ENCODE results near the gene PPFIA2. TPM values are rescaled to one million over a fixed set of nuclear protein-coding genes. Genes with fewer than 3 reads are reported as not detected.

PPFIA2 gene
- polyA plus RNA-seq, 1 donor (not counting 4 experiments of a cell fraction or from before 2014, with no cell fraction given): not detected

- no peak overlapping the region for H3K27ac ChIP-seq (ENCODE audit: control insufficient read depth, insufficient read depth, low read length)
- H3K4me3 ChIP-seq (ENCODE audit: control insufficient read depth in 2 of 3, extremely low read depth in 1 of 3, insufficient read depth in 2 of 3, low read depth in 1 of 3, low read length in 3 of 3): no peak overlapping the region
- no peaks in the 10 kb centered on the region for H3K79me2 ChIP-seq (ENCODE audit: control insufficient read depth, insufficient read depth, low read length)
- FAIRE-seq (no peak), DNase-seq (ENCODE audit: low read depth, low spot score) (no peak)
- no peaks in the 10 kb centered on the region for H3K27me3 ChIP-seq (ENCODE audit: control insufficient read depth, extremely low read depth, insufficient read depth, low read length)
- no peaks in the 10 kb centered on the region for H3K9me1 ChIP-seq (ENCODE audit: control insufficient read depth, extremely low read depth, insufficient read depth, low read length)
- no peaks in the 10 kb centered on the region for H3K36me3 ChIP-seq (ENCODE audit: control insufficient read depth in 2 of 2, extremely low read depth in 1 of 2, insufficient read depth in 2 of 2, low read length in 2 of 2)
- H4K20me1 ChIP-seq (ENCODE audit: control insufficient read depth, extremely low read depth, insufficient read depth, low read length): no peaks in the 10 kb centered on the region
- no peaks in the 10 kb centered on the region for H3K9me3 ChIP-seq (ENCODE audit: control insufficient read depth, low read depth, low read length)
- TF ChIP-seq CTCF (optimal IDR thresholded peaks at IDR 0.05 in 1 of 3, IDR thresholded peaks at IDR 0.05 in 1 of 3, conservative IDR thresholded peaks at IDR 0.05 in 1 of 3; ENCODE audit: extremely low read depth in 1 of 3, insufficient read depth in 2 of 3, low read length in 3 of 3): no peak
- TF ChIP-seq EZH2 (IDR thresholded peaks at IDR 0.05; ENCODE audit: low read length): no peak
- no peaks in the 10 kb centered on the region for H3K4me1 ChIP-seq (ENCODE audit: control insufficient read depth, extremely low read depth, insufficient read depth, low read length)
- dilution Hi-C loops (cut with MboI; ENCODE audit: extremely low pct_ligation_motif_present, low sequenced_read_pairs): no loop called here
- no peak overlapping the region for H3K4me2 ChIP-seq (ENCODE audit: control insufficient read depth, extremely low read depth, insufficient read depth, low read depth, low read length)
- no peak overlapping the region for H3K9ac ChIP-seq (ENCODE audit: control insufficient read depth, extremely low read depth, insufficient read depth, low read length)
- no peak overlapping the region for H2AFZ ChIP-seq (ENCODE audit: control insufficient read depth, low read length)
Observed at GRCh38 chr12:81261508-81262207, 497.5 kb downstream of the PPFIA2 start.

GRCh38 chr12:81259360-81259759 lies 499.8 kb downstream of the PPFIA2 start:
- Histone ChIP-seq H3K27me3 (ENCODE audit: control insufficient read depth, extremely low read depth, insufficient read depth, low read length) (no peaks in the 10 kb centered on the region), H3K9me3 (ENCODE audit: control insufficient read depth, low read depth, low read length) (no peaks in the 10 kb centered on the region), H3K4me2 (ENCODE audit: control insufficient read depth, extremely low read depth, insufficient read depth, low read depth, low read length) (no peak overlapping the region), H3K79me2 (ENCODE audit: control insufficient read depth, insufficient read depth, low read length) (no peaks in the 10 kb centered on the region), H3K4me3 (ENCODE audit: control insufficient read depth in 2 of 3, extremely low read depth in 1 of 3, insufficient read depth in 2 of 3, low read depth in 1 of 3, low read length in 3 of 3) (no peak overlapping the region), H4K20me1 (ENCODE audit: control insufficient read depth, extremely low read depth, insufficient read depth, low read length) (no peaks in the 10 kb centered on the region), H3K36me3 (ENCODE audit: control insufficient read depth in 2 of 2, extremely low read depth in 1 of 2, insufficient read depth in 2 of 2, low read length in 2 of 2) (no peaks in the 10 kb centered on the region), H2AFZ (ENCODE audit: control insufficient read depth, low read length) (no peak overlapping the region), H3K4me1 (ENCODE audit: control insufficient read depth, extremely low read depth, insufficient read depth, low read length) (no peaks in the 10 kb centered on the region), H3K27ac (ENCODE audit: control insufficient read depth, insufficient read depth, low read length) (no peak overlapping the region), H3K9ac (ENCODE audit: control insufficient read depth, extremely low read depth, insufficient read depth, low read length) (no peak overlapping the region), H3K9me1 (ENCODE audit: control insufficient read depth, extremely low read depth, insufficient read depth, low read length) (no peaks in the 10 kb centered on the region)
- dilution Hi-C loops (cut with MboI; ENCODE audit: extremely low pct_ligation_motif_present, low sequenced_read_pairs): no loop called here
- DNase-seq (ENCODE audit: low read depth, low spot score) (no peak), FAIRE-seq (no peak)
- no peak for TF ChIP-seq CTCF (optimal IDR thresholded peaks at IDR 0.05 in 1 of 3, IDR thresholded peaks at IDR 0.05 in 1 of 3, conservative IDR thresholded peaks at IDR 0.05 in 1 of 3; ENCODE audit: extremely low read depth in 1 of 3, insufficient read depth in 2 of 3, low read length in 3 of 3)
- TF ChIP-seq EZH2 (IDR thresholded peaks at IDR 0.05; ENCODE audit: low read length): no peak
